CD14-positive monocyte (primary cell): Measurements from ENCODE around the gene ABCA4. TPM values are rescaled to one million over a fixed set of nuclear protein-coding genes. Genes with fewer than 3 reads are reported as not detected.

ENCODE experiments used
- DNase-seq, 3 donors: peaks; one replicate each; pipeline ENCODE4 v3.0.0-alpha.2; 2011 to 2022
- H2AFZ ChIP-seq: 2 replicates; pipeline ENCODE4 v1.6.0; 2012; ENCODE audit warnings: mild to moderate bottlenecking, low read depth, low read length, inconsistent platforms; ENCODE audit not compliant: insufficient read depth, poor library complexity, severe bottlenecking
- H3K27ac ChIP-seq, 2 donors: 1 replicate in 1 of 2; 2 replicates in 1 of 2; pipeline ENCODE4 v1.5.1; 2012 to 2013; ENCODE audit warnings: low read length in 2 of 2, control low read depth in 1 of 2, inconsistent platforms in 1 of 2, low read depth in 1 of 2, mild to moderate bottlenecking in 1 of 2
- H3K27me3 ChIP-seq, 2 donors: one replicate each; pipeline versions ENCODE4 v1.6.0 to v1.6.1; 2011 to 2013; ENCODE audit warnings: low read length in 2 of 2; ENCODE audit not compliant: control insufficient read depth in 2 of 2, insufficient read depth in 2 of 2
- H3K36me3 ChIP-seq, 2 donors: replicated peaks in 1 of 2; 1 replicate in 1 of 2; 2 replicates in 1 of 2; pipeline versions ENCODE4 v1.5.1 to v1.6.1; 2012 to 2013; ENCODE audit warnings: low read length in 2 of 2, control low read depth in 1 of 2, inconsistent platforms in 1 of 2, mild to moderate bottlenecking in 1 of 2; ENCODE audit not compliant: insufficient read depth in 2 of 2, control insufficient read depth in 1 of 2
- H3K4me1 ChIP-seq, 2 donors: 1 replicate in 1 of 2; 2 replicates in 1 of 2; pipeline versions ENCODE4 v1.5.1 to v1.6.1; 2012 to 2013; ENCODE audit warnings: low read length in 2 of 2, control low read depth in 1 of 2, inconsistent platforms in 1 of 2, mild to moderate bottlenecking in 1 of 2, moderate library complexity in 1 of 2; ENCODE audit not compliant: insufficient read depth in 2 of 2, control insufficient read depth in 1 of 2
- H3K4me2 ChIP-seq: replicated peaks from 2 replicates; pipeline ENCODE3; 2012; ENCODE audit warnings: low read length, moderate library complexity, mild to moderate bottlenecking; ENCODE audit not compliant: poor library complexity, severe bottlenecking; ENCODE audit errors: extremely low read depth
- H3K4me3 ChIP-seq, 3 experiments: fragments of 200-600 bp in 1 of 3; sonication (generic) in 1 of 3; replicated peaks in 1 of 3; 1 replicate in 2 of 3; 2 replicates in 1 of 3; pipeline ENCODE4 v1.5.1; 2011 to 2013; ENCODE audit warnings: low read length in 3 of 3, mild to moderate bottlenecking in 3 of 3, control low read depth in 2 of 3, low read depth in 2 of 3, inconsistent platforms in 1 of 3, moderate library complexity in 1 of 3
- H3K79me2 ChIP-seq: 2 replicates; pipeline ENCODE4 v1.6.0; 2012; ENCODE audit warnings: mild to moderate bottlenecking, control low read depth, inconsistent platforms, low read length, moderate library complexity; ENCODE audit not compliant: insufficient read depth
- H3K9ac ChIP-seq: 2 replicates; pipeline ENCODE4 v1.6.0; 2017; ENCODE audit warnings: low read length, mild to moderate bottlenecking; ENCODE audit not compliant: insufficient read depth, poor library complexity, severe bottlenecking
- H3K9me3 ChIP-seq, 2 donors: replicated peaks in 1 of 2; 1 replicate in 1 of 2; 2 replicates in 1 of 2; pipeline versions ENCODE4 v1.5.1 to v1.6.1; 2012 to 2013; ENCODE audit warnings: low read length in 2 of 2, control low read depth in 1 of 2; ENCODE audit not compliant: control insufficient read depth in 1 of 2, insufficient read depth in 1 of 2
- H4K20me1 ChIP-seq: 2 replicates; pipeline ENCODE4 v1.6.0; 2012; ENCODE audit warnings: mild to moderate bottlenecking, low read length, control low read depth, moderate library complexity; ENCODE audit not compliant: insufficient read depth
- H3K27ac Mint-ChIP-seq, 7 donors: one replicate each; pipeline ENCODE4 v1.8.0; 2020; ENCODE audit warnings: mild to moderate bottlenecking in 7 of 7, mixed read lengths in 7 of 7, moderate library complexity in 6 of 7, inconsistent platforms in 2 of 7
- H3K27me3 Mint-ChIP-seq, 3 donors: one replicate each; pipeline ENCODE4 v1.8.0; 2021 to 2022; ENCODE audit warnings: low read depth in 3 of 3, mild to moderate bottlenecking in 3 of 3, mixed read lengths in 3 of 3, moderate library complexity in 3 of 3, inconsistent platforms in 1 of 3
- H3K36me3 Mint-ChIP-seq, 2 donors: one replicate each; pipeline ENCODE4 v1.8.0; 2020; ENCODE audit warnings: mixed read lengths in 2 of 2, inconsistent platforms in 1 of 2, mild to moderate bottlenecking in 1 of 2
- H3K4me1 Mint-ChIP-seq: one replicate; pipeline ENCODE4 v1.8.0; 2020; ENCODE audit warnings: mild to moderate bottlenecking, mixed read lengths
- H3K4me3 Mint-ChIP-seq, 2 donors: one replicate each; pipeline ENCODE4 v1.8.0; 2020; ENCODE audit warnings: mild to moderate bottlenecking in 2 of 2, mixed read lengths in 2 of 2, moderate library complexity in 1 of 2
- H3K9me3 Mint-ChIP-seq, 7 donors: one replicate each; pipeline ENCODE4 v1.8.0; 2020 to 2022; ENCODE audit warnings: mixed read lengths in 7 of 7, mild to moderate bottlenecking in 6 of 7, moderate library complexity in 6 of 7, inconsistent platforms in 2 of 7
- CTCF ChIP-seq: fragments of 200-600 bp; IDR thresholded peaks from one replicate; pipeline ENCODE4 v1.8.0; 2022; ENCODE audit warnings: antibody characterized with exemption, mild to moderate bottlenecking
- WGBS: methylation state at CpG from one replicate; pipeline ENCODE4 v1.1.5; 2013; ENCODE audit warnings: missing lambda C conversion rate; ENCODE audit not compliant: insufficient coverage; 5-methylcytosine and 5-hydroxymethylcytosine counted together
- intact Hi-C, 2 donors: fragments of 100-400 bp; cut with micrococcal nuclease; formaldehyde crosslinking; loops; one replicate each; pipeline versions ENCODE4 v1.15.0 to v1.15.1; 2023
- polyA plus RNA-seq, 3 donors: library from polyadenylated mRNA; depleted of rRNA in 1 of 3; unstranded in 2 of 3; stranded (reverse) in 1 of 3; fragments of 300-500 nt in 2 of 3; fragments of >200 nt in 1 of 3; fragmentation: Illumina TruSeq in 2 of 3; gene quantifications; 1 replicate in 2 of 3; 2 replicates in 1 of 3; pipeline ENCODE4 v1.2.3, GENCODE V29; 2012 to 2021

Gene ABCA4
- polyA plus RNA-seq, 3 donors, result not detected

DNA sequence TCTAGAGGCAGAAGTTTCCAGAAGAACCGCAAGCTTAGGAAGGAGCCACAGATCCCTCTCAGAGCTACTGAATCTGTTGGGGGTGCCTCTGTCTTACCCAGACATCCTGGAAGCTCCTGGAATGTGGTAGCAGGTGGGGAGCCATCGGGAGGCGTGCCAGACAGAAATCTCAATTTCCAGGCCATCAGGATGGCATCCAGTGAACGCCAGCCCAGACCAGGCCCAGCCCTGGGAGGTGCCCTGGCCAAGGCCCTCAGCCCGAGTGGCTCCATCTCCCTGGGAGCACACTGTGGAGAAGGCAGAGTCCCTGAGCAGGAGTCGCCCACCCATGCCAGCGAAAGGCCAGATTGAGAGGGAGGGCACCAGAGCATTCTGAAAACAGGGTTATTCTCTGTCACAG lies 2.5 kb downstream of the ABCA4 start:
- Mint-ChIP-seq H3K4me3 (peak overlapping the region in 1 of 2 donors; percentile 52), H3K27me3 (peaks cover 63 to 86% (median 68%) of the 10 kb centered on the region in 3 donors), H3K4me1 (peaks cover 5% of the 10 kb centered on the region), H3K27ac (no peak overlapping the region), H3K9me3 (peaks cover 0 to 2% (median 0%) of the 10 kb centered on the region in 7 donors), H3K36me3 (no peaks in the 10 kb centered on the region)
- no peak overlapping the region for H2AFZ ChIP-seq
- DNase-seq, result no peak
- H3K4me2 ChIP-seq, result no peak overlapping the region
- no peaks in the 10 kb centered on the region for H3K9me3 ChIP-seq
- no peaks in the 10 kb centered on the region for H3K4me1 ChIP-seq
- peaks cover 24 to 79% of the 10 kb centered on the region in 2 donors for H3K27me3 ChIP-seq
- no peak for TF ChIP-seq CTCF
- H3K27ac ChIP-seq, result no peak overlapping the region
- H3K36me3 ChIP-seq, result no peaks in the 10 kb centered on the region
- WGBS, result 93% methylated on average over 7 of the region's 7 CpGs
- no peaks in the 10 kb centered on the region for H3K79me2 ChIP-seq
- H3K9ac ChIP-seq, result no peak overlapping the region
- intact Hi-C loops, result no loop called here
- no peaks in the 10 kb centered on the region for H4K20me1 ChIP-seq
- H3K4me3 ChIP-seq, result no peak overlapping the region

DNA sequence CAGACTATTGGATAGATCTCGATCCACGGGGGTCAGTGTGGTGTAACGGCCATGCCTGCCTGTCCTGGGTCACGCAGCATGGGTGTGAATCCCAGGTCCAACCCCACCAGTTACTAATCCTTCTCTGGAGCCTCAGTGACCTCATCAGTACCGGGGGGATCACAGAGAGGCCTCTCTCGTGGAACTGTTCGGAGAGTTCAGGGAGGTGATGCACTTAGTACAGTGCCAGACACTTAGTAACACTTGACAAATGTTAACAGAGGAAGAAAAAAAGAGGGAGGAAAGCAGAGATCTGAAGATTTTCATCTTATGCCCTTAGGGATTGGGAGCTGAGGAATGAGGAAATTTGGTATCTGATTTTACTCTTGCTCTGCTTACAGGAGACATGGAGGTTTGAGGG lies 2.9 kb downstream of the ABCA4 start:
- no peak overlapping the region for H3K4me2 ChIP-seq
- Mint-ChIP-seq H3K4me3 (peak overlapping the region in 1 of 2 donors; percentile 52), H3K27ac (no peak overlapping the region), H3K36me3 (no peaks in the 10 kb centered on the region), H3K27me3 (peaks cover 64 to 89% (median 69%) of the 10 kb centered on the region in 3 donors), H3K4me1 (peaks cover 5% of the 10 kb centered on the region), H3K9me3 (peaks cover 0 to 2% (median 0%) of the 10 kb centered on the region in 7 donors)
- no peak overlapping the region for H3K4me3 ChIP-seq
- intact Hi-C loops, result no loop called here
- H3K79me2 ChIP-seq, result no peaks in the 10 kb centered on the region
- H3K27me3 ChIP-seq, result peaks cover 27 to 83% of the 10 kb centered on the region in 2 donors
- H3K27ac ChIP-seq, result no peak overlapping the region
- no peak for TF ChIP-seq CTCF
- H3K9me3 ChIP-seq, result no peaks in the 10 kb centered on the region
- no peaks in the 10 kb centered on the region for H3K4me1 ChIP-seq
- H3K36me3 ChIP-seq, result no peaks in the 10 kb centered on the region
- H4K20me1 ChIP-seq, result no peaks in the 10 kb centered on the region
- no peak for DNase-seq
- no peak overlapping the region for H3K9ac ChIP-seq
- WGBS, result 100% methylated on average over 2 of the region's 7 CpGs
- H2AFZ ChIP-seq, result no peak overlapping the region
